COLO668 (cell line): Measurements from ENCODE around the gene MYL12A.

Experiments used
- DNase-seq: peaks from one replicate; lab custom pipeline; 2025; ENCODE audit not compliant: unreplicated experiment; lab: John Stamatoyannopoulos, UW

Gene MYL12A

DNA sequence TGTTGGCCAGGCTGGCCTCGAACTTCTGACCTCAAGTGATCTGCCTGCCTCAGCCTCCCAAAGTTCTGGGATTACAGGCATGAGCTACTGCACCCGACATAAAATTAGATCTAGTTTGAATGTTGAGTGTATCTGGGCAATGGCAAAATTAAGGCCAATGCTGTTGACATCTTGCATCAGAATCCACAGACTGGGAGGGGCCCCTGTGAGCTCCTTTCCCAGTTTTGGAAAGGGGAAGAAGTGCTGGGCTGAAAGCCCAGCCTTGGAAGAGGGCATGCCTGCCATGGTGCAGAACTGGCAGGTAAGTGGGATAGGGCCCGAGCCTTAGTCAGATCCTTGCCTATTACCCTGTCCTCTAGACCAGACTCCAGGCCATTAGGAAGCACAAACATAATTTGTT, 23.4 kb upstream of the MYL12A start:
- no peak for DNase-seq

DNA sequence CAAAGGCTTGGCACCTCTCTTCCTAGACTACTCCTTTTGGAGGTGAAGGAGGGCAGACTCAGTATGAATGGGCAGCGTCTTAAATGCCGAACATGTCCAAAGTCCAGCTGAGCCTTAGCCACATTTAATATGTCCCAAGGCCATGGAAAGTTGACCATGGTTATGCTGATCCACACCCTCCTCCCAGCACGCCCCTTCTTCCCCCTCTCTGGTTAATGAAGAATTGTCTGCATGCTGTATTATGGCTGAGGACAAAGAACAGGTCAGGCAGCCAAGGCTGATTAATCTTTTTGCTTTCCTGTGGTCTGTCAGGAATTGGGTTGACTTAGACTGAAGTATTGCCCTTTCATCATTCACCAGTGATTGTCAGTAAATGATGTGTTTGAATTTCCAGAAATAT, 22.0 kb upstream of the MYL12A start:
- no peak for DNase-seq

DNA sequence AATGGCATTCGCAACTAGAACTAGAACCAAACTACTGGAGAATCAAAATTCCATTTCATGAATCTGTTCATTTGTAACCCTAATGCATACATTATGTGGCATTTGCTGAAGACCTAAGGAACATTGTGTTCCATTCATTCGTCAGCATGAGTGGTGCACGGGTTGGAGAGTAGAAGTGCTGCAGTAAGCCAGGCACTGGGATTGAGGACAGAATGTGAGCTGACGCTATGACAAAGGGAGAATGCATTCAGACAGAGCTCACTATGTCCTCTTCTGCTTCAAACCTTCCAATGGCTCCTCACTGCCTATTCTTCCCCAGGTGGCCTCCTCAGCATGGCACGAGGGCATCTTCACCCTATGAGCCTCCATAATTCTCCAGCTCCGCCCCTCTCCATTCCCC, 21.6 kb upstream of the MYL12A start:
- no peak for DNase-seq

DNA sequence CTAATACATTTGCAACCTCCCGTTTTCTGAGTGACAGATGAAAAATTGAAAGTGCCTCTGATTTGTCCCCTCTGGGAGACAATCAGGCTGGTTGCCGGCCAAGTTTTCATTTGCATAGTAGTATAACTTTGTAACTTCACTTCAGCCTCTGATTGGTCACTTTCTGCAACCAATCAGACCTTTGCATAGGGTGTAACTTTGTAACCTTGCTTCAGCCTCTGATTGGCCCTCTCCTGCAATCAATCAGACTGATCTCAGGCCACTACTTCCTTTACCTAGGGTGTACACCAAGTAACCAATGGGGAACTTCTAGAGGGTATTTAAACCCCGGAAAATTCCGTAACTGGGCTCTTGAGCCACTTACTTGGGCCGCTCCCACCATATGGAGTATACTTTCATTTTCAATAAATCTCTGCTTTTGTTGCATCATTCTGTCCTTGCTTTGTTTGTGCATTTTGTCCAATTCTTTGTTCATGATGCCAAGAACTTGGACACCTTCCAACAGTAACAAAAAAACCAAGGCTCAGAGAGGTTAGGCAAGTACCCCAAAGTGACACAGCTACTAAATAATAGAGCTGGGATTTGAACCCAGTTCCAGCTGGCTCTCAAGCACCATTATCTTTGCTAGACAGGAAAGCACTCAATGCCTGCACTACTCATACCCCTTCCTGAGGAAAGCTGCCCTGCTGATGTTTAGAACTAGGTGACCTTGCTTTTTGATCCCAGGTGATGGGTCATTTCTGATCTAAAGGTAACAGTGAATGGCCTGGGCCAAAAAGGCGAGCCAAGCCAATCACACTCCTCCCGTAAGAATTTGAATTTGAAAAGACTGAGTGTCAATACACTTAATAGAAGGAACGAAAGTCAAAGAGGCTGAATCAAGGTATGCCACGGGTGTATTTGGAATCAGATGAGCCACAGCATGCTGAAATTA, 16.9 kb upstream of the MYL12A start:
- no peak for DNase-seq

DNA sequence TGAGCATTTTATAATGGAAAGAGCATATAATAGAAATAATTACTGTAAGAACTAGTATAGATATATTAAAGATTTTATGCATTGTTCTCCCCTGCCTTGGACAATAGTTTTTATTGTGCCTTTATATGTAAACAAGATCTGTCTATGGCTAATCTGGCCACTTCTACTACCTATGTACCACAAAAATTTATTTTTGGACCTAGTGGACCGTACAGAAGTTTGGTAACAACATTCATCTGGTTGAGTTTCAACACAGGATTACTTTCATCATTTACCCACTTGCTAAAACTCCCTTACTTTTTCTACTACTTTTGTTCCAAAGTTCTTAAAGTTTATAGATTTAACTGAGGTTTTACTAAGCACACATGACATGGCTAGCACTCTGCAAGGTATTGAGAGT, 14.6 kb upstream of the MYL12A start:
- no peak for DNase-seq

DNA sequence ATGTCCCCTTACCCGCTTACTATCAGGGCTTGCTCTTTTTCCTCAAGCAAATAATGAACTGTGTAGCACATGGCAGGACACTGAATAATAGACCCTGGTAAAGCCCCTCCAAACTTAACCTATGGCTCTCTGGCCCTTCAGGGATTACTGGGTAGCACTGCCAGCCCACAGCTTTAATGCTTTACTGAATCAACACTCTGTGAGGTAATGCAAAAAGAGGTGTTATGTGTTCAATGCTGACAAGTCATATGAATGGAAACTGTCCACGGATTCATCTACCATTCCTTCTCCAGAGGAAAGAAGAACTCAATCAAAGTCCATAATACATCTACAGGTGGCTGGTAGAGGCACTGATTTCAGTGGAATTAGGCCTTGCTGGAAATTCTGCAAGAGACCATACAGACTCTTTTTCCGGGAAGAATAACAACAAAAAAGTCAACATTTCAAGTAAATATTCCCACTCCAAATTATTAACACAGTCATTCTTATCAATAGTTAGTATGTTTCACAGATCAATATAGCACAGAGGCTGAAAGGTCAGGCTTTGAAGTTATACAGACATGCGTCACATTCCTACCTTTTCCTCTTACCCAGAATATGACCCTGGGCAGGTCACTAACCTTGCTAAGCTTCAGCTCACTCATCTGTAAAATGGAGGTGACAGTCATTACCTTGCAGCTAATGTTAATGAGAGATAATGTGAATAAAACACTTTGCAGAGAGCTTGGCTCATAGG, 14.0 kb upstream of the MYL12A start:
- DNase-seq: no peak

DNA sequence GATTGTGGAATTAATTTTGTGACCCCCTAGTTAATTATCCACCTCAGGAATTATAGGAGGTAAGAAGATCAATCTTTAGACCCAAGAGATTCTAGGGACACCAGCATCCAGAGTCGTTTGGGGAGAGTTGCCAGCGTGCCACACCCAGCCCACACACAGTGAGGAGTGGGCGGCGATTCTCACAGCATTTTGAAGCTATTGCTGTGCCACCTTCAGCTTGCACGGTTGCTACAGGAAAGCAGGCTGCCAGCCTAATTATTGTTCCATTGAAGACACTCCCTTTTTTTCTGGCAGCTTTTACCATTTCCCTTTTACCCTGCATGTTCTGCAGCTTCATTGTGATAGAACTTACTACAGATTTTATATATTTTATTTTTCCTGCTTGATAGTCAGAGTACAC, 13.1 kb upstream of the MYL12A start:
- no peak for DNase-seq

DNA sequence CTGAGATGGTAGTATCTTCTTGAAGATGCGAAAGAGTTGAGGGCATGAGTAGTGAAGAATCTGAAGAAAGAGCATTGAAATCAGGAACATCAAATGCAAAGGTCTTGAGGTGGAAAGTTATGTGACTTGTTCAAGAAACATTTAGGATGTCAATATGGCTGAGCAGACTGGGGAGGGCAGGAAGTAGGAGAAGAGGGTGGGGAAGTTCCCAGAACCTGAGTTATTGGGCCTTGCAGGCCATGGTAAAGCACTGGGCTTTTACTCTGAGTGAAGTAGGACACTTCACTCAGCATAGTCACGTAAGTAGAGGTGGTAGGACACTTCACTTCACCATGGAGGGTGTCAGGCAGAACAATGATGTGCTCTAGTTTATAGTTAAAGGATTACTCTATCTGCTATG, 11.8 kb upstream of the MYL12A start:
- DNase-seq: no peak

DNA sequence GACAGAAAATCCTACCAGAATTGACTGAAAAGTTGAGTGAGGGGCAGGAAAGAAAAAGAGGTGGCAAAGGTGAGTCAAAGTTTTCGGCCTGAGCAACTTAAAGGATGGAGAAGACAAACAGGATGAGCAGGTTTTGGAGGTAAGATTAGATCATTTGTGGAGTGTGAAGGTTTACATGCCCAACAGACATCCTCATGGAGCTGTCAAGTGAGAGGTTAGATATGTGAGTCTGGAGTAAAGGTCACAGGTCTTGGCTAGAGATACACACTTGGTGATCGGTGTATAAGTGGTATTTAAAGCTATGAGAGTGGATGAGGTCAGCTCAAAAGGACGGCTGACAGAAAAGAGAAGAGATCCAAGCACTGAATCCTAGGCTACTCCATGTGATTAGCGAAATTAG, 11.1 kb upstream of the MYL12A start:
- no peak for DNase-seq

DNA sequence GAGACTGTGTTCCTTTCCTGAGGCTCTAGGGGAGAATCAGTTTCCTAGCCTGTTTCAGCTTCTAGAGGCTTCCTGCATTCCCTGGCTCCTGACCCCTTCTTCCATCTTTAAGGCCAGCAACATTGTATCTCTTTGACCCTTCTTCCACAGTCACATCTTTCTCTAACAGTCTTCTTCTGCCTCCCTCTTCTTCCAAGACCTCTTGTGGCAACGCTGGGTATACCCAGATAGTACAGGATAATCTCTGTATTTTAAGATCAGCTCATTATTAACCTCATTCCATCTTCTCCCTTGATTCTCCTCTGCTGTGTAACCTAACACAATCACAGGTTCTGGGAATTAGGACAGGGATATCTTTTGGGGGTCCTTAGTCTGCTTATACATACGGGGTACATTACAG, 8.9 kb upstream of the MYL12A start:
- DNase-seq: no peak

DNA sequence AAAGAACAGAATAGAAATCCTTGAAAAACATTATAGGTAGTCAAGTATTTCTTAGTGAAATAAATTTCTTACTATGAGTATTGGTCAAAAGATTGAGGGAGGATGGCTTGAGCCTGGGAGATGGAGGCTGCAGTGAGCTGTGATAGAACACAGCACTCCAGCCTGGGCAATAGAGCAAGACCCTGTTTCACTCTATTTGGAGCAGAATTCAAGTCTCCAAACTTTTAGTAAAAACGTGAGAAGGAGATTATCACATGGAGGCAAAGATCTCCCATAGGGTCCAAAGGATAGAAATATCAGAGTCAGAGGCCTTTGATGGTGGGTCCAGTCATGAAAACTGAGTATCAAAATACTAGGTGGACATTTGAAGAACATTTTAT, 2.4 kb upstream of the MYL12A start:
- DNase-seq: no peak

DNA sequence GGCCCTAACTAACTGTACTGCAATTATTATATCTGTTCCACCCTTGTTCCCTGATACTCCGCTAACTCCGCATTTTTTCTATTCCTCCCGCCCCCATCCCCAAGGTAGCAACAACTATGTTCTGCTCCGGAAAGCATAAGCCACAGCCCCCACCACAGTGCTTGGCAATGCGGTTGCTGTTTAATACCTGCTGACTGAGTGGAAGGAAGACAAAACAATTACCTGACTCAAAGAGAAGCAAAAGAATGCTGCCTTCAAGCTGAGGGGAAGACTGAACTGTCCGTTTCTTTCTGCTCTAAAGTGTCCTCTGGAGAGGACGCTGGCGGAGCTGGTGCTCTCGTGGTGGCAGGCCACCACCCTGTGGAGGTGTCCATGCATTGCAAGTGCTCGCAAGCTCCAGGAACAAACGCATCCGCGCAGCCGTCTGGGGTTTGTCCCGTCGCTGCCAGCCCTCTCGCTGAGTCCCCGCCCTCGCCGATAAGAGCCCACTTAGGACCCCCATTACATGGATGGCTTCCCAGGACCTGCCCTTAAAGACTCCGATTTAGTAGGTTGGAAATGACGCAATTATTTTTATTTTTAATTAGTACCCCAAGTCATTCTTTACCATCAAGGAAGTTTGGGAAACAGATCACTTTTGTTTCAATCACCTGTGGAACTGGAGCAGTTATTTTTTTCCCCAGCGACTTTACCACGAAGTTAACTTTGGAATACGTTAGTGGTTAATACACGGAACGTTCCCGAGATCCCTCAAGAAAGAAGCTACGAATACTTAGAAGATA, 1.6 kb upstream of the MYL12A start:
- peak; percentile 92 for DNase-seq

DNA sequence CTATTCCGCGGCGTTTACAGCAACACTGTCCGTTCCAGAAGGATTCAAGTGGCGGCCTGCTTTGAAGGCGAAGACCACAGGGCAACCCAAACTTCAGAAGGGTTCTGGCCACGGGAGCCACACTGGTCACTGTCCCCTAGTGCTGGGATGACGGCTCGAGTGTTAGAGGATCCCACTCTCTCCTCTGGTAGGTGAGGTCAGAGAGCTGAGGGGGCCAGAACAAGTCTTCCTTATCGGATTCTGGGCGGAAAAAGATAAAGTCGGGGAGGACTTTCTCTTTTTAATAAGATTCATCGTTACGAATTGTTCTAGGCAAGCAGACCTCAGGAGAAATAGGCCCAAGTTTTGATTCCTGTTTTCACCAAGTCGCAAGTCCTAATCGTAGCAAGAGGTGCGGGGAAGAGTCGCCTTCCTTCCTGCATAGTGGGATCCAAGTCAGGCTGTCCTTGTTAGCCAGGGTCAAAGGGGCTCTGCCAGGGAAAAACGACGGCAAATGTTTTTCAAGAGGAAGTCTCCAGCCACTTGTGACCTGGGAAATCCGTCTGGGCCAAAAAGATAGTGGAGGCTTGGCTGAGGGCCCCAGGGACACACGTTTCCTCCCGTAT, 864 bp upstream of the MYL12A start:
- peak; percentile 35 for DNase-seq

DNA sequence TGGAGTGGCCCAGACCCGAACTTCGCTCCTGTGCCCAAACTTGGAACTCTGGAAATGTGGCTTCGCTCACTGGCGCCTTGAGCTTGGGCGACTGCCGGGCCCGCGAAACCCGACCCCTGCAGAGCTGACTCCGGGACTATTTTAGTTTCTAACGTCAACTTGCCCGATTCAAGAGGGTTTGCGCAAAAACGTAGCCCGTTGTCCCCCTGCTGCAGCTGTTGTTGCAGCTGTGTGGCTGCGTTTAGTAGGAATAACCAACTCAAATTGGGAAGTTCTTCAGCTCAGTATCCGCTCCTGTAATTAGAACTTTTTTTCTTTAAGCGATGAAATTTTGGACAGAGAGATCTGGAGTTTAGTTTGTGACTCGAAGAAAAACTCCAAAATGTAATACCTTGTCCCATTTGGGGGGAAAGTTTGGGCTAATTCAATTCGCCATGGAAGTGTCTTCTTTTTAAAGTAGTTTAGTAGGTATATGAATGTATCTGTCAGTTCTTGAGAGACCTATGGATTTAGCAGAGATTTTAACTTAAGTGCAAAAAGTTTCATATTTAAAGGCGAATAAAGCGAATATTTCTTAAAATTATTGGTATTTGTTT, 559 bp downstream of the MYL12A start:
- DNase-seq: no peak

DNA sequence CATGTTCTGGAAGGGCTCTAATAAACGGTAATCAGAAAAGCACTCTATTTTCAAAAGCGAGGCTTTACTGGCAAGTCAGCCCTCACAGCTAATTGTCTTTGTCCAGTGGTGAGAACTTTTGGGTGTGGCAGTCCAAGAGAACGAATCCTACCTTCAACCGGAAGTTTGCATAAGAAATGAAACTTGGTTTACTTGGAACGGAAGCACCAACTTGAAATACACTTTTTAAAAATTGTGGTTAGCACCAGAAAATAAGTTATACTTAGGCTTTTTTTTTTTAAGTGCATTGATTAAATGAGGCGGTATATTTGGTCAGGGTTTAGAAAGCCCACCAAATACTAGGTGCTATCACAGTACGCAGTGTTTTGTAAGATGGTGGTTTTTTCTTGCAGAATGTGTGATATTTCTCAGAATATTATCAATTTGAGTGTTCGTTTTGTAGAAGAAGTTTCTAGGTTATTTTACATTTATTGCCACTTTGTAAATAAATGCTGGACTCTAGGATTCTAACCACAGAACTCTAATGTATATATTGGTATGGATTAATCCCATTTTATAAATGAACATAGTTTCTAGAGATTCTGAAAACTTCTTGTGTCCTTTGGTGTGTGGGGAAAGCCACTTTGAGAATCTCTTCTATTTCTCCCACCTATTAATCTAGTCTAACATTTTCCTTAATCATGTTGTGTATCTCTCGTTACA, 1.2 kb downstream of the MYL12A start:
- no peak for DNase-seq

DNA sequence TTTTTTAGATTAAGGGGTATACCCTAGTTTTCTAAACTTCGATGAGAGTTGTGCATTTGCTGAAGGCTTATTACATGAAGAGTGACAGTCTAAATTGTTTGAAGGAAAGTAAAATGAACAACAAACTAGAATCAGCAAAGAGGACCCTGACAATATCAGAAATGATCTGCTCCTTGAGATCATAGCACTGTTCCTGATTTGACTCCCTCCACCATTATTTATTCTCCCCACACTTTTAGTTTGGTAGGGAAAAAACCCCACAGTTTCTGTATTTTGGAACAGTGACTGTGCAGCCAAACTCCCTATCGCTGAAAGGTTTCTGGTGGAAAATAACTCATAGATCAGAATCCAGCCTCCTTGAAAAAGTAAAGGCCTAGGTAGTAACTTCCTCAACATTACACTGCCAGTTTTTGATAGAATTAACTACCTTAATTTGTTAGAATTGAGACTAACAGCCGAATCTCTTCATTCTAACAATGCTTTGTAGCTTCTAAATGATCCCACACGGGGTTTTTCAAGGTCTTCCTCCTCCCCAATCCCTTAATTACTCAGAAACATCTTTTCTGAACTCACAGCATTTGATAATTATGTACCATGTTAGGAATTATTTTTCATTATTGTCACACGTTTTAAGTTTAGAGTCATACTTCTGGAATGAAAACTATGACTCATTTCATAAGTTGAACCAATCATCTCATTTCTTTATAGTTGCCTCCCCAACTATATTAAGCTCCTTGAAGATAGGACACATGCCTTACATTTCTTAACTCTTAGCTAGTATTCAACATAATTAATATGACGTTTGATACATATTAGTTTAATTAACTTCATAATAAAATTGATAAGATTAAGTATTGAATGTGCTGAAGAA, 2.9 kb downstream of the MYL12A start:
- no peak for DNase-seq

DNA sequence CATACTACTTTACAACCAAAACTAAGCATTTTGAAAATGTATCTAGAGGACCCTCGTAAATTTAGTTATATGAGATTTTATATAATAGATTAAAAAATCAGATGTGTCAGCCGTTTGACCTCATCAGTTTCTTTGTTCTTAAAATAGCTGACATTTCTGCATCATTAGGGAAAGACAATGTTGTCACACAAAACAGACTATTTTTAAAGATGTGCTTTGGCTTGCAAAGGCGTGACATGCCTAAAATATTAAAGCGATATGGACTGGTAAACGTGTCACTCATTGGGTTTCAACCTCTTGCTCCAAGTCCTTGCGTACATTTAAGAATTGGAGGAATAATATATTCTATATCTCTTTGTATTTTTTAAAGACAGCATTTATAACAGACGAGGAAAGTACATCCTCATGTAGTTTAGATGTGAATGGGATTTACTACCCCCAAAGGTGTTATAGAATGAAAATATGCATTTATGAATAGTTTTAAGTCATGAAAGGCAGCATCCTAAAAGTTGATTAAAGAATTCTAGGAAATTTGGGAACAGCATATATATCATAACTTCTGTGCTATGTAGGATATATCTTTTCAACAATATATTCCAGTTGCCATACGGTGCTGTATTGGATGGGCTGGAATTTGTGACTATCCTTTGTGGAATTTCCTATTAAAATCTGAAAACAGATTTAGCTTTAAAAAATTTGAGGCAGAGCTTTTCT, 3.8 kb downstream of the MYL12A start:
- DNase-seq: no peak

DNA sequence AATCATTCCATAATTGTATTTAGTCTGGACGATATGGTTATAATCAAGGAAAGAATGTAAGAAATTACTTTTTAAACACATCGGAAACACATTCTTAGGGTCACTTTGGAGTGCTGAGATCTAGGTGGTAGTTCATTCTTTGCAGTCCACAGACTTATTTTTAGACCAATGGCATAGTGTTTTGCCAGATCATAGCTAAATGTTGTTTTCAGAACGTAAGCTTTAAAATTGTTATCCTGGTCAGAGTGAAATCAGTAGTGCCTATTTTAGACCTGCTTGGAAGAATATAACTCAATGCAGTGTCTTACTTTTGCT, 4.3 kb downstream of the MYL12A start:
- no peak for DNase-seq

DNA sequence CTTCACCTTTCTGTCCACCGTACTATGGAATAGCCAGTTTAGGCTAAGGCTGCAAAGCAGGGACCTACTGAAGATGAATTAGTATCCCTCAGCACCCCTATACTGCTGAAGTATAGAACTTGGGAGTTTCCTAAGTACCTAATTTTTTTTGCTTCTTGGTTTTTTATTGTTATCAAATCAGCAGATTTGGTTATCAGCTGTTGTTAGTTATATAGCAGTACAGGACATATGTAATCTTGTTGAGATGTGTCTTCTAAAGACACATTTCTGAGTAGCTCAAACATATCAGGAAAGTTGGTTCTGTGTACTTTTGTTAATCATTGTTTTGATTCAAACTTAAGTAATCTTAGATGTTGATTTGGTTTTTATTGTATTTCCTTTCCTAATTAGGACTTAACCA, 5.2 kb downstream of the MYL12A start:
- no peak for DNase-seq
